Nephron progenitor cell (in vitro differentiated cells): ENCODE data around the gene NAV1.
"Not testable (repeated sequence)": the region's sequence is repeated elsewhere in the genome, so short reads cannot be mapped to it uniquely, and the experiment has no call there.

Source experiments
- DNase-seq: peaks from one replicate; pipeline ENCODE4 v3.0.0; 2021
- H3K27ac Mint-ChIP-seq: 2 replicates; pipeline ENCODE4 v1.8.0; 2021; ENCODE audit warnings: mild to moderate bottlenecking, moderate library complexity, mixed read lengths
- H3K27me3 Mint-ChIP-seq: 2 replicates; pipeline ENCODE4 v1.8.0; 2021; ENCODE audit warnings: mild to moderate bottlenecking, low read depth, mixed read lengths; ENCODE audit not compliant: poor library complexity
- H3K36me3 Mint-ChIP-seq: 2 replicates; pipeline ENCODE4 v1.8.0; 2021; ENCODE audit warnings: low read depth, mixed read lengths
- H3K4me1 Mint-ChIP-seq: 2 replicates; pipeline ENCODE4 v1.8.0; 2021; ENCODE audit warnings: mixed read lengths
- H3K4me3 Mint-ChIP-seq: 2 replicates; pipeline ENCODE4 v1.8.0; 2021; ENCODE audit warnings: mild to moderate bottlenecking, moderate library complexity, mixed read lengths
- H3K9me3 Mint-ChIP-seq: 2 replicates; pipeline ENCODE4 v1.8.0; 2021; ENCODE audit warnings: mild to moderate bottlenecking, moderate library complexity, mixed read lengths
- TF ChIP-seq, protein P1 (sequence below): fragments of 200-600 bp; sonication (generic); IDR thresholded peaks from 2 replicates; pipeline ENCODE4 v1.5.0; 2021; ENCODE audit warnings: antibody characterized with exemption

NAV1 gene

GRCh38 chr1:201515062-201515750 lies 23.7 kb upstream of the NAV1 start:
- Mint-ChIP-seq H3K4me1 (peaks cover 21% of the 10 kb centered on the region), H3K9me3 (no peaks in the 10 kb centered on the region), H3K36me3 (no peaks in the 10 kb centered on the region), H3K4me3 (no peak overlapping the region), H3K27ac (no peak overlapping the region), H3K27me3 (peaks cover 36% of the 10 kb centered on the region)
- TF ChIP-seq, protein P1, sequence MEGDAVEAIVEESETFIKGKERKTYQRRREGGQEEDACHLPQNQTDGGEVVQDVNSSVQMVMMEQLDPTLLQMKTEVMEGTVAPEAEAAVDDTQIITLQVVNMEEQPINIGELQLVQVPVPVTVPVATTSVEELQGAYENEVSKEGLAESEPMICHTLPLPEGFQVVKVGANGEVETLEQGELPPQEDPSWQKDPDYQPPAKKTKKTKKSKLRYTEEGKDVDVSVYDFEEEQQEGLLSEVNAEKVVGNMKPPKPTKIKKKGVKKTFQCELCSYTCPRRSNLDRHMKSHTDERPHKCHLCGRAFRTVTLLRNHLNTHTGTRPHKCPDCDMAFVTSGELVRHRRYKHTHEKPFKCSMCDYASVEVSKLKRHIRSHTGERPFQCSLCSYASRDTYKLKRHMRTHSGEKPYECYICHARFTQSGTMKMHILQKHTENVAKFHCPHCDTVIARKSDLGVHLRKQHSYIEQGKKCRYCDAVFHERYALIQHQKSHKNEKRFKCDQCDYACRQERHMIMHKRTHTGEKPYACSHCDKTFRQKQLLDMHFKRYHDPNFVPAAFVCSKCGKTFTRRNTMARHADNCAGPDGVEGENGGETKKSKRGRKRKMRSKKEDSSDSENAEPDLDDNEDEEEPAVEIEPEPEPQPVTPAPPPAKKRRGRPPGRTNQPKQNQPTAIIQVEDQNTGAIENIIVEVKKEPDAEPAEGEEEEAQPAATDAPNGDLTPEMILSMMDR, result no peak
- DNase-seq, result no peak

- peaks cover 37% of the 10 kb centered on the region for H3K27me3 Mint-ChIP-seq
- H3K36me3 Mint-ChIP-seq, result no peaks in the 10 kb centered on the region
- H3K27ac Mint-ChIP-seq, result no peak overlapping the region
- no peak for DNase-seq
- TF ChIP-seq, protein P1, result no peak
- no peaks in the 10 kb centered on the region for H3K9me3 Mint-ChIP-seq
- H3K4me1 Mint-ChIP-seq, result peaks cover 21% of the 10 kb centered on the region
- H3K4me3 Mint-ChIP-seq, result no peak overlapping the region
Observed at GRCh38 chr1:201515895-201516294, 23.0 kb upstream of the NAV1 start.

DNA sequence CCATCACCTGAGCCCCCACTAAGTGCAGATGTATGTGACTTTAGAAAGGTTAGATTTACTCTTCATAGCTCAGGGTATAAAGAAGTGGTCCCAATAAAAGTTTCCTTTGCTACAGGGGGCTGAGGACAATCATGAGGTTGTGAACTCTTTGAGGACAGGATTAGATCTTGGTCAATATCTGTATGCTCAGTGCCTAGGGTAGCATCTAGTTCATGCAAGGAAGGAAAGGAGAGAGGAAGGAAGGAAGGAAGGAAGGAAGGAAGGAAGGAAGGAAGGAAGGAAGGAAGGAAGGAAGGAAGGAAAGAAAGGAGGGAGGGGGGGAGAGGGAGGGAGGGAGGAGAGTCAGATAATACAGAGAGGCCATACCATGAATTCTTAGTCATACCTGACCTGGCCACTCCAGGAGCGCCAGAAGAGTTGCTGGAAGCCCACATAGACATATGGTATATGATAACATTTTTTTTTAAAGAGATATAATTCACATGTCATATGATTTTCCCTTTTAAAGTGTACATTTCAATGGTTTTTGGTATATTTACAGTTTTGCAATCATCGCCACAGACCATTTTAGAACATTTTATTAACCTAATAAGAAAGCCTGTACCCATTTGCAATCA lies 22.3 kb upstream of the NAV1 start:
- H3K9me3 Mint-ChIP-seq, result no peaks in the 10 kb centered on the region
- H3K27ac Mint-ChIP-seq, result no peak overlapping the region
- peaks cover 18% of the 10 kb centered on the region for H3K4me1 Mint-ChIP-seq
- DNase-seq, result no peak
- no peaks in the 10 kb centered on the region for H3K36me3 Mint-ChIP-seq
- peaks cover 40% of the 10 kb centered on the region for H3K27me3 Mint-ChIP-seq
- no peak overlapping the region for H3K4me3 Mint-ChIP-seq
- TF ChIP-seq, protein P1, result no peak

DNA sequence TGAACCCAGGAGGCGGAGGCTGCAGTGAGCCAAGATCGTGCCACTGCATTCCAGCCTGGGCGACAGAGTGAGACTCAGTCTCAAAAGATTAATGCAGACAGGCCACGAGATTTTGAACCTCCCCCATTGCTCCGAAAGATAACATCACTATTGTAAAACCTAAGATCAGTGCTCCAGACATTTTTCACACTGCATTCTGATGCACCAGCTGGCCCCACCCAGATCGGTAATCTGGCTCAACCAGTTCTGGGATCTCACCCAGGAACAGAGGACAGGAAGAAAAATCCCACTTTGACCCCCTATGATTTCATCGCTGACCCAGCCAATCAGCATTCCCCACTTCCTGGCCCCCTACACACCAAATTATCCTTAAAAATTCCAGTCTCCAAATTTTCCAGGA lies 21.3 kb upstream of the NAV1 start:
- no peak overlapping the region for H3K27ac Mint-ChIP-seq
- H3K4me1 Mint-ChIP-seq, result peaks cover 14% of the 10 kb centered on the region
- no peak overlapping the region for H3K4me3 Mint-ChIP-seq
- peaks cover 4% of the 10 kb centered on the region for H3K9me3 Mint-ChIP-seq
- peaks cover 40% of the 10 kb centered on the region for H3K27me3 Mint-ChIP-seq
- no peak for DNase-seq
- H3K36me3 Mint-ChIP-seq, result no peaks in the 10 kb centered on the region
- TF ChIP-seq, protein P1, result no peak

DNA sequence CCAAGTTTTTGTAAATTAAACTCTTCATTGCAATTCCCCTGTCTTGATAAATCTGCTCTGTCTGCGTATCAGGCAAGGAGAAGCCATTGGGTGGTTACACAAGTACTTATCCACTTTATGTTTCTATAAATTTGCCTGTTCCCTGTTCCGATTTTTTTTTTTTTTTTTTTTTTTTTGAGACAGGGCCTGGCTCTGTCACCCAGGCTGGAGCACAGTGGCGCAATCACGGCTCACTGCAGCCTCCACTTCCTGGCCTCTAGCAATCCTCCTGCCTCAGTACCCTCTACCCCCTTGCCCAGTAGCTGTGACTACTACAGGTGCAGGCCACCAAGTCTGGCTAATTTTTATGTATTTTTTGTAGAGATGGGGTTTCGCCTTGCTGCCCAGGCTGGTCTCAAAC lies 20.9 kb upstream of the NAV1 start:
- TF ChIP-seq, protein P1, result no peak
- Mint-ChIP-seq H3K9me3 (peaks cover 5% of the 10 kb centered on the region), H3K36me3 (no peaks in the 10 kb centered on the region), H3K4me1 (peaks cover 9% of the 10 kb centered on the region), H3K4me3 (no peak overlapping the region), H3K27me3 (peaks cover 39% of the 10 kb centered on the region), H3K27ac (no peak overlapping the region)
- DNase-seq, result no peak

GRCh38 chr1:201520046-201520575 lies 18.8 kb upstream of the NAV1 start:
- not testable (repeated sequence) for H3K4me3 Mint-ChIP-seq, H3K4me1 Mint-ChIP-seq, H3K36me3 Mint-ChIP-seq, DNase-seq, H3K27ac Mint-ChIP-seq
- Mint-ChIP-seq H3K27me3 (peaks cover 34% of the 10 kb centered on the region), H3K9me3 (peaks cover 19% of the 10 kb centered on the region)
